OCI-LY1 (cell line): ENCODE measurements around the gene SP8.

ENCODE experiments used
- H2AFZ ChIP-seq: fragments of 200-600 bp; sonication (generic), shearing (Covaris generic); 2 replicates; pipeline ENCODE4 v1.6.0; 2014; ENCODE audit warnings: antibody characterized with exemption, mild to moderate bottlenecking, low read length
- H3F3A ChIP-seq: fragments of 200-600 bp; sonication (generic), shearing (Covaris generic); 2 replicates; pipeline ENCODE4 v1.6.0; 2014; ENCODE audit warnings: mild to moderate bottlenecking, antibody characterized with exemption, low read length, moderate library complexity; ENCODE audit not compliant: insufficient read depth
- H3K27ac ChIP-seq: fragments of 200-600 bp; sonication (generic); 2 replicates; pipeline ENCODE4 v1.5.1; 2014; ENCODE audit warnings: low read length, mixed run types, mild to moderate bottlenecking, low read depth; ENCODE audit not compliant: poor library complexity, severe bottlenecking
- H3K27me3 ChIP-seq: fragments of 200-600 bp; sonication (generic); 2 replicates; pipeline ENCODE4 v1.6.0; 2014; ENCODE audit warnings: antibody characterized with exemption, mild to moderate bottlenecking, low read length, moderate library complexity; ENCODE audit not compliant: insufficient read depth
- H3K36me3 ChIP-seq: fragments of 200-600 bp; sonication (generic); 2 replicates; pipeline ENCODE4 v1.6.1; 2014; ENCODE audit warnings: mild to moderate bottlenecking, antibody characterized with exemption, low read length, moderate library complexity, mixed read lengths; ENCODE audit not compliant: insufficient read depth
- H3K4me1 ChIP-seq: fragments of 200-600 bp; sonication (generic); 2 replicates; pipeline ENCODE4 v1.5.1; 2014; ENCODE audit warnings: mild to moderate bottlenecking, low read length, moderate library complexity; ENCODE audit not compliant: insufficient read depth, severe bottlenecking
- H3K4me2 ChIP-seq: fragments of 200-600 bp; sonication (generic), shearing (Covaris generic); 2 replicates; pipeline ENCODE4 v1.6.1; 2014; ENCODE audit warnings: low read length
- H3K4me3 ChIP-seq: fragments of 200-600 bp; sonication (generic); 2 replicates; pipeline ENCODE4 v1.5.1; 2014; ENCODE audit warnings: low read length, low read depth, mild to moderate bottlenecking, mixed read lengths; ENCODE audit not compliant: poor library complexity, severe bottlenecking
- H3K79me2 ChIP-seq: fragments of 200-600 bp; shearing (Covaris generic); 2 replicates; pipeline ENCODE4 v1.6.1; 2016; ENCODE audit warnings: mixed run types, low read length, mixed read lengths; ENCODE audit not compliant: insufficient read depth
- H3K9ac ChIP-seq: fragments of 200-600 bp; sonication (generic), shearing (Covaris generic); 2 replicates; pipeline ENCODE4 v1.6.1; 2014; ENCODE audit warnings: mild to moderate bottlenecking, low read length, mixed read lengths
- H3K9me2 ChIP-seq: fragments of 200-600 bp; sonication (generic), shearing (Covaris generic); 2 replicates; pipeline ENCODE4 v1.6.1; 2014; ENCODE audit warnings: low read depth, mild to moderate bottlenecking, low read length, mixed read lengths
- H3K9me3 ChIP-seq: fragments of 200-600 bp; shearing (Covaris generic); 2 replicates; pipeline ENCODE4 v1.6.1; 2014; ENCODE audit warnings: low read length, mixed read lengths
- H4K20me1 ChIP-seq: fragments of 200-600 bp; sonication (generic), shearing (Covaris generic); 2 replicates; pipeline ENCODE4 v1.6.0; 2016; ENCODE audit warnings: mild to moderate bottlenecking, low read length; ENCODE audit not compliant: insufficient read depth
- CTCF ChIP-seq: fragments of 200-600 bp; sonication (generic), shearing (Covaris generic); IDR thresholded peaks from 2 replicates; pipeline ENCODE4 v1.5.1; 2017; ENCODE audit warnings: mild to moderate bottlenecking, antibody characterized with exemption, low read length, moderate library complexity, mixed read lengths
- EZH2 ChIP-seq: fragments of 200-600 bp; sonication (generic), shearing (Covaris generic); IDR thresholded peaks from 2 replicates; pipeline ENCODE4 v1.8.0; 2017; ENCODE audit warnings: borderline replicate concordance, mixed run types, mild to moderate bottlenecking, antibody characterized with exemption, low read length, moderate library complexity, mixed read lengths

Gene SP8

GRCh38 chr7:20737840-20738448, 48.7 kb downstream of the SP8 start:
- Histone ChIP-seq H2AFZ (no peak overlapping the region), H3K4me2 (no peak overlapping the region), H3K27ac (no peak overlapping the region)

GRCh38 chr7:20735346-20736065, 51.2 kb downstream of the SP8 start:
- Histone ChIP-seq H4K20me1 (no peaks in the 10 kb centered on the region), H2AFZ (no peak overlapping the region), H3K36me3 (no peaks in the 10 kb centered on the region), H3K27ac (no peak overlapping the region), H3K4me3 (no peak overlapping the region), H3K79me2 (no peaks in the 10 kb centered on the region), H3K4me1 (no peaks in the 10 kb centered on the region), H3F3A (no peaks in the 10 kb centered on the region), H3K4me2 (no peak overlapping the region), H3K9ac (no peak overlapping the region), H3K27me3 (no peaks in the 10 kb centered on the region), H3K9me2 (no peaks in the 10 kb centered on the region), H3K9me3 (no peaks in the 10 kb centered on the region)
- no peak for TF ChIP-seq EZH2

More at GRCh38 chr7:20737840-20738448, 48.7 kb downstream of the SP8 start:
- TF ChIP-seq EZH2, result no peak
- no peak for TF ChIP-seq CTCF
- Histone ChIP-seq H3K4me1 (no peaks in the 10 kb centered on the region), H3K9me3 (no peaks in the 10 kb centered on the region), H3K9ac (no peak overlapping the region), H3K4me3 (no peak overlapping the region), H3K27me3 (no peaks in the 10 kb centered on the region), H3K9me2 (no peaks in the 10 kb centered on the region), H3F3A (no peaks in the 10 kb centered on the region), H3K79me2 (no peaks in the 10 kb centered on the region), H4K20me1 (no peaks in the 10 kb centered on the region), H3K36me3 (no peaks in the 10 kb centered on the region)
